ENCODE data around the gene PDSS2.

PDSS2 gene

GRCh38 chr6:107357031-107357430 lies 102.3 kb downstream of the PDSS2 start:
- no peak for DNase-seq

- no peak for DNase-seq
Measured at GRCh38 chr6:107355659-107356058, 103.7 kb downstream of the PDSS2 start.

DNA sequence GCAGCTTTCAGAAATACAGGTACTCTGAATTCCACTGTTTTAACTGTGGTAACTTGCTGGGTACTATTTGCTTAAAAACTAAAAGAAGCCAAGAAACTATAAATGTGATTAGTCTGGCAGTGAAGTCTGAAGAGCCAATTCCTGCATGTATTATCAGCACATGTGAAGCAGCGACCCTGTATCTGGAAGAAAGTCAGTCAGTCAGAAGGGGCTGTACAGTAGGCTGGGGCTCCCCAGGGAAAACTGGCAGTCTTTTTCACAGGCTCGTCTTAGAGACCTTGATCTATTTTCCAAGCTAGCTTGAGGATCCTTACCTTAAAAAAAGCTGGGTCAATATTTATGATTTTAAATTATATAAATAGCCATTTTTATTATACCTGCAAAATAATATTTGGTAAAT lies 104.9 kb downstream of the PDSS2 start:
- no peak for DNase-seq

- DNase-seq: no peak
Measured at GRCh38 chr6:107353773-107354382, 105.5 kb downstream of the PDSS2 start.

DNA sequence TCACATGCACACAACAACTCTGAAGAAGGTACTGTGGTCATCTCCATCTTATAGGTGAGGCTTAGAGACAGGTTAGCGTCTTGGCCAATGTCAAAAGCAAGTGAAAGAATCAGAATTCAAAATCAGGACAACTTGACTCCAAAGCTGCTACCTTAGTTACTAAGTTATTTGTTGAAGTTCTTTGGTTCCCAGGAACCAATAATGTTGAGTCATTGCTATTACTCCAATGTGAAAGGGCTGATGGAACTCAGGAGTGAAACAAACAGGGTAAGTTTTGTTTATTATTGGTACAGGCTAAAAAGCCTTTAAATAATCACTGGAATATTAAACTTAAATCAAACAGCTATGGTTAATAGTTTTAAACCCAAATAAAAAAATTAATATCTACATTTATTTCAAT lies 111.1 kb downstream of the PDSS2 start:
- no peak for DNase-seq

DNA sequence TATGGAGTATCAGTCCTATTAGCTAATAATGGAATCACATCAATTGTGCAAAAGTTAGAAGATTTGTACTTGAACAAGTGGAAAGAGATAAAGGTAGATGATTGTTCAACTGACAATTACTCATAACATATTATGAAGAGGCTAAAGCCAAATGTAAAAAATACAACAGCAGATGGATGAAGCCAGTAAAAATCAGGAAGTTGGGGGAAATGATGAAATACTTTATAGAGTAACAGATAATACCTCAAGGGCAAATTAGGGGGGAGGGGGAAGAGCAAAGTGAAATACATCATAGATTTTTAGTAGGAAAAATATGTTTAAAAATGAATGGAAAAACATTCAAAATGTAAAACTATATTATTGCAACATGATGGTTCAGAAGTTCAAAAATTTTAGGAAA lies 114.0 kb downstream of the PDSS2 start:
- DNase-seq: no peak

DNA sequence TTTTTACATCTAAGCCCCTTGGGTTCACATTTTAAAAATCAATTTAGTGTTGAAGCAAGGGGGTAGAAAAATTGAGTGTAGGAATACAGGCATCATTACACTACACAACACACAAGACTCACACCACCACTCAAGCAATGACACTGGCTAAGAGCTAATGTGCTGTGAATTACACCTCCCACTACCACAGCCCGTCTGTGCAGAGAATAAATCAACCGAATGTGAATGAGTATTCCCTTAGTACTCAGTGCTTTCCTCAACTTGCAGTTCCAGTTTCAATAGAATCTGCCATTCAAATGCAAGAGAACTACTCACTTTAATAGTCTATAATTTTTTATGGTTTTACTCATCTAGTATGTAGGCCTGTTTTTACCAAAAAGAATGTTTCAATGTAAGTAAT lies 114.4 kb downstream of the PDSS2 start:
- DNase-seq: no peak

- no peak for DNase-seq
Measured at GRCh38 chr6:107344383-107344782, 115.0 kb downstream of the PDSS2 start.

- DNase-seq: no peak
Measured at GRCh38 chr6:107342144-107342543, 117.2 kb downstream of the PDSS2 start.

GRCh38 chr6:107340881-107341280 lies 118.5 kb downstream of the PDSS2 start:
- DNase-seq: no peak

DNA sequence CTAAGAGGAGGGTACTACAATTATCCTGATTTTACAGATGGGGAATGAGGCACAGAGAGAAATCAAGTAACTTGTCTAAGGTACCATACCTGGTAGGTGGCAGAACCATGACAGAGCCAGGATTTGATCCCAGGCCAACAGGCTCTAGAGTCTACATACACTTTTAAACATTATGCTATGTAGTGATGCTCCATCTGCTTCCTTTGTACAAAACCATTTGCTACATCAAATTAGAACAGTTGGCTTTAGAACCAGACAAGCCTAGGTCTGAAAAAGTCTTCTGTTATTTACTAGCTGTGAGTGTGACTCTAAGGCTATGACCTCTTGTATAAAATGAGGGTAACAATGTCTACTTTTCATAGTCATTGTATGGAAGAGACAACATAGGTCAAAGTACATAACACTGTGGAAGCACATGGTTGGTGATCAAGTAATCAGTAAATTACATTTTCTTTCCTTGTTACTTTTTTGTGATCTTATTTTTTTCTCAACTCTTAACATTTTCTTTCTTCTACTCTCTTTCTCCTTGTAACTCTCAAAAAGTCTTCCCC lies 122.1 kb downstream of the PDSS2 start:
- DNase-seq: no peak

DNA sequence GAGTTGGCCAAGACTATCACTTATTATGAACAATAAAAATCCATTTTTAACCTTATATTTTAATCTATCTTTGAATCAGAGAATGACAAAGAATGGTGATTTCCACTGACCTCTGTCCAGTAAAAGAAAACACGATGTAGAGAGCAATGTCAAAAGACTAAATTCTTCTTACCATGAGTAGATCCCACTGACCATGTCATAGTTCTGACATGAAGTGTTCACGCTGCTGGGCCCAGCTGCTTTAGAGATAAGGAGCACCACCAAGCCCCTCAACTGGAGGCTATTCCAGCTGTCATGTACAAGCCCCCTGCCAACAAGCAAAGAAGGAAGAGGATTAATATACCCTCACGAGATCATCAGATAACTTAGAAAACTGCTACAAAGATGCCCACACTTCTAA lies 125.3 kb downstream of the PDSS2 start:
- DNase-seq: no peak

DNA sequence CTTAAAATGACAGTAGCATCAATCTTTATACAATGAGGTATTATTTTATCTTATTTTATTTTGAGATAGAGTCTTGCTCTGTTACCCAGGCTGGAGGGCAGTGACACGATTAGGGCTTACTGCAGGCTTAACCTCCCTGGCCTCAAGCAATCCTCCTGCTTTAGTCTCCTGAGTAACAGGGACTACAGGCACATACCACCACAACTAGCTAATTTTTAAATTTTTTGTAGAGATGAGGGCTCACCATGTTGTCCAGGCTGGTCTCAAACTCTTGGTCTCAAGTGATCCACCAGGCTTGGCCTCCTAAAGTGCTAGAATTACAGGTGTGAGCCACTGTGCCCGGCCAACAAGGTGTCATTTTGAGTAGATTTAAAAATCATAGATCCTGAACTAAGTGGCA lies 125.9 kb downstream of the PDSS2 start:
- DNase-seq: no peak

DNA sequence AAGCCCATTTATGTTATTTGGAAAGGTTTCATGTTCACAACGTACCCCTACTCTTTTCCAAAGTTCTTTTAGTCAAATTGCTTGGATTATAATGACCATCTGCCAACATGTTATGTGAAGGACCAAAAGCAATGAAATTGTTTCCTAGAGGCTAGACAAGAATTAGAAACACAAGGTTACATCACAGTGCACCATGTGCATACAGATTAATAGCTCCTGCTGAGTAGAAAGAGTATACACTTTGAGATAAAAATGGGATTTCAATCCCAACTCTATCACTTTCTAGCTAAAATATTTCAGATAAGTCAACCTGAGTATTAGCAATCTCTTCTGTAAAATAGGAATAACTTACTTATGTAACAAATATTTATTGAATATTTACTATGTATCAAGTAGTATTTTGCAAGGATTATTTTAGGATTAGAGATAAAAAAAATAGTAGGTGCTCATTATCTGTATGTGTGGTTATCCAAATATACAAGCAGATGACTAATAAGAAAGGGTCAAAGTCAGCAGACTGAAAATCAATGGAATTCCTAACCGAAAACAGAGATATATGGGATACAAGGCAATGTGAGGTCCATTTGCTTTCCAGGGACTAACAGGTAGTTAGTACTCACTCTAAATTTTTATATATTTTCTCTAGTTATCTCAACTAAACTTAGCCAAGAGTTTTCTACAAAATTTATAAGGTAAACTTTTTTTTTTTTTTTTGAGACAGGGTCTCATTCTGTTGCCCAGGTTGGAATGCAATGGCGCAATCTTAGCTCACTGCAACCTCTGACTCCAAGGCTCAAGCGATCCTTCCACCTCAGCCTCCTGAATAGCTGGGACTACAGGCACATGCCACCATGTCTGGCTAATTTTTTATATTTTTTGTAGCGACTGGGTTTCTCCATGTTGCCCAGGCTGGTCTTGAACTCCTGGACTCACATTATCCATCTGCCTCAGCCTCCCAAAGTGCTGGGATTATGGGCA lies 127.7 kb downstream of the PDSS2 start:
- DNase-seq: no peak

- DNase-seq: no peak
Measured at GRCh38 chr6:107330168-107330567, 129.2 kb downstream of the PDSS2 start.

DNA sequence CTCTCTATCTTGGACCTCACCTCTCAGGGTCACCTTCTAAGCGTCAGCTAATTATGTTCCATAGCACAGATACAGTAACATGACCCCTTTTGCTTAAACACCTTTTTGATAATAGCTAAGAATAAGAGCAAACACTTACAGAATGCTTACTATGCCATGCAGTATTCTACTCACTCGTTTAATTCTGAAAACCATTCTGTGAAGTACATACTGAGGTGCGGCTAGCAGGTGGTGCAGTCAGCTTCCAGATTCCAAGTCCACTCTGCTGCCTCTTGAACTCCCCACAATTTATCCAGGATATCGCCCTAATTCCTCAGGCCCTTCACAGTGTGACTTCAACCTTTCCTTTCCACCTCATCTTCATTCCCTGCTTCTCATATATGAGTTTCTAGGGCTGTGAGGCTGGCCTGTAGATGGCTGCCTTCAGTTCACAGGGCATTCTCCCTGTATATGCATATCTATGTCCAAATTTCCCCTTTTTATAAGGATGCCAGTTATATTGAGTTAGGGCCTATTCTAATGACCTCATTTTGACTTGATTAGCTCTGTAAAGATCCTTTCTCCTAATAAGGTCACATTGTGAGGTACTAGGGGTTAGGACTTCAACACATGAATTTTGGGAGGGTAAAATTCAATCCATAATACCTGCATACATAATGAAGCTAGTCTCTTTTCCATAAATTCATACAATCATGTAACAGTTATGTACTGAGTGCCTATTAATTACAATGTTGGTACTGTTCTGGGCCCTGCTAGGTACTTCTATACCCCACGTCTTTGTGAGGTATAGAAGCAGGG lies 130.1 kb downstream of the PDSS2 start:
- DNase-seq: no peak

DNA sequence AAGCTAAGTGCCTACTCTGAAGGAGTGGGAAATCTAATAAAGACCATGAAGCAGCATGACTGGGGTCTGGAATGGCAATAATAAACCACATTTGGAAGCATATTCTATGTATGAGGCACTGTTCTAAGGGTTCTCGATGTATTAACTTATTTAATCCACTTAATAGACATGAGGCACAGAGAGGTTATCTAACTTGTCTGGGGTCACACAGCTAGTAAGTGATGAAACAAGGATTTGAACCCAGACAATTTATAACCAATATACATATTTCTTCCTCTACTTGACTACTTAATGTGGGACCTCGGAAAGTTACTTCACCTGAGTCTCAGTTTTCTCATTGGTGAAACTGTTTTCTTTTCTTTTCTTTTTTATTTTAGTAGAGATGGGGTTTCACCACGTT lies 131.3 kb downstream of the PDSS2 start:
- DNase-seq: no peak

GRCh38 chr6:107323133-107323785 lies 136.1 kb downstream of the PDSS2 start:
- no peak for DNase-seq

DNA sequence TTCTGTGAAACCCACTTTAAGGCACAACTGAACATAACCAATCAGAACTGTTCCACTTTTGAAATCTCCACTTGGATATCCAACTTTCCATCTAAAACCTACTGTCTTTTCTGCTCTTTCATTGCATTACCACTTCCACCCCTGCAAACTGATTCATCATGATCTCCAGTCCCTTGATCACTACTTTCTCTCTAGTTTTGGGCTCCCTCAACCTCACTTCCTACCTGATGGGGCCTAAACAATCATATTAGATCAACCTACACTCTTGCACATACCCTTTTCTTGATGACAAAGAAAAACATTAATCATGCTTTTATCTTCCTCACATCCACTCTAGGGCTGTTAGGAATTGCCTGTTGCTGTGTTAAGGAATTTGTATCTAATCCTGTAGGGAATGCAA lies 137.6 kb downstream of the PDSS2 start:
- DNase-seq: no peak

- DNase-seq: no peak
Measured at GRCh38 chr6:107319906-107320530, 139.3 kb downstream of the PDSS2 start.

- no peak for DNase-seq
Measured at GRCh38 chr6:107318100-107318736, 141.1 kb downstream of the PDSS2 start.

GRCh38 chr6:107315114-107315513 lies 144.2 kb downstream of the PDSS2 start:
- DNase-seq: no peak
